GM18909 (cell line): Measurements from ENCODE around the gene GIMAP4.
"Not testable (repeated sequence)": the region's sequence is repeated elsewhere in the genome, so short reads cannot be mapped to it uniquely, and the experiment has no call there.

ENCODE experiments used
- ATAC-seq: cut with Tn5 transposase; IDR thresholded peaks from one replicate; pipeline ENCODE4 v1.9.1; 2021; ENCODE audit warnings: mild to moderate bottlenecking; ENCODE audit not compliant: unreplicated experiment, poor library complexity

GIMAP4 gene

DNA sequence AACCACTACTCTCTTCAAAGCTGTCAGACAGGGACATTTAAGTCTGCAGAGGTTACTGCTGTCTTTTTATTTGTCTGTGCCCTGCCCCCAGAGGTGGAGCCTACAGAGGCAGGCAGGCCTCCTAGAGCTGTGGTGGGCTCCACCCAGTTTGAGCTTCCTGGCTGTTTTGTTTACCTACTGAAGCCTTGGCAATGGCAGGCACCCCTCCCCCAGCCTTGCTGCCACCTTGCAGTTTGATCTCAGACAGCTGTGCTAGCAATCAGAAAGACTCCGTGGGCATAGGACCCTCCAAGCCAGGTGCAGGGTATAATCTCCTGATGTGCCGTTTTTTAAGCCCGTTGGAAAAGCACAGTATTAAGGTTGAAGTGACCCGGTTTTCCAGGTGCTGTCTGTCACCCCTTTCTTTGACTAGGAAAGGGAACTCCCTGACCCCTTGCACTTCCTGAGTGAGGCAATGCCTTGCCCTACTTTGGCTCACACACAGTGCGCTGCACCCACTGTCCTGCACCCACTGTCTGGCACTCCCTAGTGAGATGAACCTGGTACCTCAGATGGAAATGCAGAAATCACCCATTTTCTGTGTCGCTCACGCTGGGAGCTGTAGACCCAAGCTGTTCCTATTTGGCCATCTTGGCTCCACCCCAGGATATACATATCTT is 12.9 kb downstream of the GIMAP4 start:
- not testable (repeated sequence) for ATAC-seq

DNA sequence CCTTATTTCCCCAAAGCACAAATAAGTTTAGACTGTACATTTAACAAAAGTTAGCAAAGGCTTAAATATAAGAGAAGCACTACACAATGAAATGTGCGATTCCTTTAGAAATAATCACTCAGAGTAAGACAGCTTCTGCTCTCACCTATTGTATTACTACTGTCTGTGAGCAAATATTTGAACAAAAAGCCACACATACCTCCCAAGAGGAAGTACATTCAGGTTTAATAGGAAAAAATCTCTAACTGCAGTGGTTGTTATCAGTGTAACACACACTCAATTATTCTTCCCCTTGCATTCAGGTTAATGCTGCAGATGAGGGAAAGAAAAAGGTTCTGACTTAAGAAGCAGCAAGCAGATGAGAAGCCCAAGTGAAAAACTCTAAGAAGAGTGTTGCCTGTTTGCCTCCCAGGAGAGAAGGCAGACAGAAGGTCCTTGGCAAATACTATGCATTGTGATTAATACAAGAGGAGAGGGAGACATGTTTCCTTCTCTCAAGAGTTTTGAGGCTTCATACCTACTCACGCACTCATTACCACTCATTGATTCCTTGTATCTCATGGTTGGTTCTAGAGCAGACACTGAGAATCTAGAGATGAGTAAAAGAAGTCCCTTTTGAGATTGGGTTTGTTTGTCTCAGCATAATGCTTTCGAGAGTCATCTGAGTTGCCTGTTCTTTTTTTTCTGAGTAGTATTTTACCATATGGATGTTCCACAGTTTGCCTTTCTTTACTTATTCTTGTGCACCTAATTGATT is 13.6 kb downstream of the GIMAP4 start:
- ATAC-seq: no peak

DNA sequence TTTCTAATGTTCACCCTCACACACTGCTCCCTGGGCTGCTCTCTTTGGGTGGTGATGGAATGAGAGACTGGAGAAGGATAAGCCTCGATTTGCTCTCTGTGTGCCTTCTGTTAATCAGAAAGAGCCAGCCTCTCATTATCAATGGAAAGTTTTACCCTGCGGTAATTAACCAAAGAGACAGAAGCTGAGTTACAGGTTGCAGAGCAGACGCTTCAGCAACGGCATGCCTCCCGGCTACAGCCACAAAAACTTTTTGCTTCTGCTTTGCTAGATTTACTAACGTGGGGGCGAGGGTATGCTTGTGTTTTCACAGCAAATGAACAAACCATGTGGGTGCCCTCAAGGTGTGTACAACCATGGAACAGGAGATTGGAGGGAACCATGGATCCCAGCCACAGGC is 18.0 kb downstream of the GIMAP4 start:
- no peak for ATAC-seq

DNA sequence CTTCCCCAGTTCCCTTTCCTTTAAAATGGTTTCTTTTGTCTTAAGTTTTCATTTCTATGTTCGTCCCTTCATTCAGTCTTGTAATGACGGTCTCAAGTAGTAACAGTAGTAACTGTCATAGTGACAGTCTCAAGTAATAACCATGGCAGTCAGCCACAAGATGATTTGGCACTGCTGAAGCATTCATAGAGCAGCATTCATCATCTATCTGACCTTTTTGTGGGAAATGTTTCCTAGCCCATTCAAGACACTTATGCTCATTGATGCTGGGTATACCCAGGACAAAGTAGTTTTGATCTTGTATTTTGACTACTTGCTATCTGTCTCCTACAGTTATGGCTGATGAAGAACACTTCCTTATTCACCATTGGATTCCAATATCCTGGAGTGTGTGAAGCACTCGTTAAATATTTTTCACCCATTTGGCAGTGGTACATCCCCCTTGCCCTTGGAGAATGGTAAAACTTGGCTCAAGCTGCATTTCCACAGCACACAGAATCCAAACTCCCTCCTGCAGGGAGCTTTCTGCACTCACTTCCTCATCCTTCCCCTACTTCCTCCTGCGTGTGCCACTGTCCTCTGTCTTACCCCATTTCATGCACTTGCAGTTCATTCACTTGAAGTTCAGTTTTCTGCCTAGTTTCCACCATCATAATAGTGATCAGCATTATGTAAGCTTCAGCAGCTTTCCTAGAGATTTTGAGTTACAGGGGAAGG is 19.0 kb downstream of the GIMAP4 start:
- no peak for ATAC-seq

DNA sequence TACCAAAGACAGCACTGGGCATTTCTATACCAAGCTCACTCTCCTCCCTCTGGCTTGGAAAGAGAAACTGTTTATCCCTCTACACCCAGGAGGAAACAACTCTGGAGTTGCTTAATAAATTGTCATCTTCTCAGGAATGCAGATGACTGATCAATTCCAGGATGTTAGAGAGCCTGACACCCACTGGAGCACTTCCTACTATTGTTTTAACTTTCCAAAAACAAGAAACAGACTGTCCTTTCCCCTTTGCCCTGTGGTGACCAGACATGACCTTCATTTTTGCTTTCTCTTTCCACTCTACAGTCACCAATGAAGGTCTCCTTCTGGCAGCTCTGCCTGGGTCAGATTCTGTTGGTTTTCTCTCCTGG is 19.6 kb downstream of the GIMAP4 start:
- no peak for ATAC-seq

DNA sequence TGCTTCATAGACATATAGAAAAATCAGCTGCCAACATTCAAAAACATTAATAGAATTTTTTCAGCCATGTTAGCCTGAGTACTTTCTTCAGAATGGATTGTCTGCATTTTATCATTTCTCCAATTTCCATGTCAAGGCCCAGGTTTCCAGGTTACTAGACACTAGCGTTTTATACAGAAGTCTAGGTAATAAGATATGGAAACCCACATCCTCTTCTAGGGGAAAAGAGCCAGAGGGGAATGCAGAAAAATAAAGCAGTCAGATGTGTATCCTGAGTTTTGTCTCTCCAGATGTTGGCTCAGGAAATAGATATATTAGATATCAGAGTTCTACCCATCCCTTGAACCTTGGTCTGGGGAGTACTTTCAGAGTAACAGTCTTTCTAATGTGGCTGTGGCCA is 20.4 kb downstream of the GIMAP4 start:
- no peak for ATAC-seq

DNA sequence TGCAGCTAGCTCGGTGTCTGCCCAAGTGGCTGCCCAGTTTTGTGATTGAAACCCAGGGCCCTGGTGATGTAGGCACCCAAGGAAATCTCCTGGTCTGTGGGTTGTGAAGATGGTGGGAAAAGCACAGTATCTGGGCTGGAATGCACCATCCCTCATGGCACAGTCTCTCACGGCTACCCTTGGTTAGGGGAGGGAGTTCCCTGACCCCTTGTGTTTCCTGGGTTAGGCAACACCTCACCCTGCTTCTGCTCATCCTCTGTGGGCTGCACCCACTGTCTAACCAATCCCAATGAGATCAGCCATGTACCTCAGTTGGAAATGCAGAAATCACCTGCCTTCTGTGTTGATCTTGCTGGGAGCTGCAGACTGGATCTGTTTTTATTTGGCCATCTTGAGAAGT is 27.6 kb downstream of the GIMAP4 start:
- no peak for ATAC-seq

DNA sequence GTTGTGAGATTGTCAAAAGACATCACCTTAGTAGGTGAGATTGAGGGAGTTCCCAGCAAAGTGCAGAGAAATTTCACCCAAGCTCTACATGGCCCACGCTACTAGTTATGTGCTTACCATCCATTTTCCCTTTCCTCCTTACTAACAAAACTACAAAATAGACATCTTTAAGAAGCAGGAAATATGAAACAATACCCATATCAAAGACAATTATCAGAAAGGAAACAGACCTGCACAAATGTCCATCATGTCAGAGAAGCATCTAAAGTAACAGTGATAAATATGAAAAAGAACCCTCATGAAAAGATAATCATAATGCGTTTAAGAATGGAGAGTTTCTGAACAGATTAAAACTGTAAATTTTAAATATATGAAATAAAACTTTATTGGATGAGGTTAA is 28.2 kb downstream of the GIMAP4 start:
- no peak for ATAC-seq

DNA sequence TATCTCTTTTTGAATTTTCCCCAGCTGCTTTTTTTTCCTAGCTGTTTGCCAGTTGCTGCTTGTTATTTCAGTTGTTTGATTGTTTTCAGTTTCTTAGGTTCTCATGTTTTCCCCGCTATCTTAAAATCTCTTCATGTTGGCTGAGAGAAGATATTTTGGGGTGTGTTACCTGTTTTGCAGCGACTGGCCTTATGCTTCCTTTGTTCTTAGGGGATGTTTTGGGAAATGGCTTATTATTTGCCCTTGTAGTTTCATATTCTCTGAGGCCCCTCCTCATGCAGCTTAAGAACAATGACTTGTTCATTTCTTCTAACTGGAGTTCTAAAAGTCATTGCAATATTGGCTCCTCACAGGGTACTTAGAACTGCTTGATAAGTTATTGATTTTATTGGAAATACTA is 36.4 kb downstream of the GIMAP4 start:
- not testable (repeated sequence) for ATAC-seq

DNA sequence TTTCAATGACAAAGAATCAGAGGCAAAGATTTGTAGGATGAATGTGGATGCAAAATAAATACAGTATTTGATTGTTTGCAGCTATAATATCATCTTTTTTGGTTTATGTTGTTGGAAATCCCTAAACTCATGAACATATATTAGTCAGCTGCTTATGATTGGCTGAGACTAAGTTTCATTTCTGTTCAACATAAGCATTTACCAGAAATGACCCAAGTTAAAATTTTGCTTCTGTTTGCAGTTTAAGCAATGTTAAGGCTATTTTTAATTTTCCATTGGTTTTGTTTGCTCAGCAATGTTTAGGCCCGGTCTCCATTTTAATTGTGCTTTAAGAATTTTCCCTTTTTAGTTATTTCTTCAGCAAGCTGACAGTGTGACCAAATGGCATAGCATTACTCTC is 43.0 kb downstream of the GIMAP4 start:
- ATAC-seq: no peak

DNA sequence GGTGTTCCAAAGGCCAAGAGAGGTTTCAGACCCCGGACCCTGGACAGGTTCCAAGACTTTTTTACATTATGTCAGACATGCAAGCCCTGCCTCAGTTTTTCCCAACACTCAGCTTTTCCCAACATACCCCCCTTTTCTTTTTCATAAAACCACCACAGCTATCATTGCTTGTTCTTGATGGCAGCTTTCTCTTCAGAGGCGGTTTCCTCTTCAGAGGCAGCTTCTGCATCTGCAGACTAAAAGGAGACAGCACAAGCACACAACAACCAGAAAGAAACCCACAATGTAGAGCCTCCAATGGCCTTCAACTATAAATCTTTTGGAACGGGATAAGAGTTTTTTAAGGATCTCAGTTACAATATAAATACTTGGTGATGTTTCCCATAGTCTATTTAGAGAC is 45.7 kb downstream of the GIMAP4 start:
- ATAC-seq: no peak

DNA sequence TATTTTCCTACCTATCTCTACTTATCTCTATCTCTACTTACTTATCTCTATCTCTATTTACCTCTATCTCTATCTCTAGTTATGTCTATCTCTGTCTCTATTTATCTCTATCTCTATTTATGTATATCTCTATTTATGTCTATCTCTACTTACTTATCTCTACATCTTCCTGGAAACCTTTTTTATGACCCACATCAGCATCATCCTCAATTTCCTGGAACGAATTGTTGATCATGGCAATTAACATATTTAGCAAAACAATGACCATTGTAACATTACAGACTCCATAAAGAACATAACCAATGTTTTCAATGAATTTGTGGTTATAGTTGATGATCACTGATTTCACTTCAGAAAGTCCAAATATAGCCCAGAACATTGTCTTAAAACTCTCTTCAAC is 46.7 kb downstream of the GIMAP4 start:
- no peak for ATAC-seq

DNA sequence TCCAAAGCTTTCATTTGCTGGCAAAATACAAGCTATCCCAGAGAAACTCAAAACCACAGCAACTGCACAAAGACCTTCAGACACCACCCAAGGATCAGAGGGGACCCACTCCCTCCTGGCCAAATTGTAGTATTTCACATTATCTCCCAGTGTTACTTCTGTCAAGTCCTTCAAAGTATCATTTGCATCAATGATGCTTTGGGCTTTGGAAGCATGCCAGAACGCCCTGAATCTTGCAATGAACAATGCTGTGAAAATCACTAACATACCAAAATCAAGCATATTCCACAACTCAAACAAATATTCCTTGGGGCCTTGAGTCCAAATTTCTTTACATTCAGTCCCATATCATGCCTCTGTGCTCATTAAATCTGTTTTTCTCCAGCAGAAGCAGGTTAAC is 47.2 kb downstream of the GIMAP4 start:
- not testable (repeated sequence) for ATAC-seq

DNA sequence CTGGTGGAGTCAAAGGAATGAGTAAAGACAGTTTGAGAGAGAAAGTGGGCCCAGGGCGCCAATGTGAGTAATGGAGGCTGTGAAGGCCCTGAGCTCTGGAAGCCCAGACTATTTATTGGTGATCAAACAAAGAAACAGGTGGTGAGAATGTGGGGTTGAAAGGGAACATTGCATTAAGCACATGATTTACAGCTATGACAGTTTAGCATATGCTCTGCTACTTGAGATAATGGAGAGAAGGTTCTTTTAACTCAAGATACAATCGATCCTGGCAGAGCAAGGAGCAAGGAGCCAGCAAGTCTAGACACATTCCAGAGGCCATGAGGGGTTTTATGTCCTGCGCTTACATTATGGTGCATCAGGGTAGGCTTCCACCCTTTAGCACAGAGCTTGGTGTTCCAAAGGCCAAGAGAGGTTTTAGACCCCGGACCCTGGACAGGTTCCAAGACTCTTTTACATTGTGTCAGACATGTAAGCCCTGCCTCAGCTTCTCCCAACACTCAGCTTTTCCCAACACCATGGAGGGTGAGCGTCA is 48.1 kb downstream of the GIMAP4 start:
- not testable (repeated sequence) for ATAC-seq

DNA sequence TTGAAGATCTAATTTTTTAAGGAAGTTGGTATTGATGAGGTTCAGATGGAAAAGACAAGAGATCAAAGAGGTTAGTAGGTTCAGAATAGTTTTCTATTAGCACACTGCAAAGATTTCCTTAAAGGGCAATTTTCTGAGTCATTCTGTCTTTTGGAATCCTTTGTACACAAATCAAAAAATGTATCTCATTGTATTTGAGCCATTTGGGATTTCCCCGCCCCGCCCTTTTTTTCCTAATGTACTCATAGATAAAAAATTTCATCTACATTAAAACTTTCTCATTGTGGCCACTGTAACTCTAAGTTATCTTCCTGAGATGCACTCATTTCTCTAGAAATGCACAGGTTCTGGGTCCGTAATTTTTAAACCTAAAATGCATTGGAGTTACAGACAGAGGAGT is 52.9 kb downstream of the GIMAP4 start:
- ATAC-seq: no peak

DNA sequence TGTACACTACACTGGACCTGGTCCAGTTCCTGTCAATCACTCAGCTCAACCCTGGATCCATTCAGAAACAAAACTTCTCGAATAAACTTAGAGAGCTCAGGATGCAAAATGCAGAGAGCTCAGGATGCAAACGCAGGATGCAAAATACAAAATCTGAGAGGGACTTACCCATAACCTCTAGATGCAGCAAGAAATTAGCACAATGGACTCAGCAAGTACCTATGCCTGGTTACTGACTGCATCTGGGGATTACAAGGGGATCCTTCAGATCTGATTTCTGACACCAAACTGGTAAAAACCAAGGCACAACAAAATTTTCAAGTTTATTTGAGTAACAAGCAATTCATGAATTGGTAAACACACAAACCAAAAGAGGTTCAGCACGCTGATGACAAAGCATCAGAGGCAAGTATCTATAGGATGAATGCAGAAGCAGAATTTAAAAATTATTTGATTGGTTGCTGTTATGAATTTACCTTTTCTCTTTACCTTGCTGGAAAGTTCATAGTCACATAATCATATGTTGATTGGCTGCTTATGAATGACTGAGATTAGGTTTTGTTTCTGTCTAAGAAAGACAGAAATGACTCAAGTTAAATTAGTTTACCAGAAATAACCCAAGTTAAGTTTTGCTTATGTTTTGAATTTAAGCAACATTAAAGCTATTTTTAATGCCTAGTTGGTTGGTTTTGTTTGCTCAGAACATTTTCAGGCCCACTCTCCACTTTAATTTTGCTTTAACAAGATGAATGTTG is 53.6 kb downstream of the GIMAP4 start:
- no peak for ATAC-seq

DNA sequence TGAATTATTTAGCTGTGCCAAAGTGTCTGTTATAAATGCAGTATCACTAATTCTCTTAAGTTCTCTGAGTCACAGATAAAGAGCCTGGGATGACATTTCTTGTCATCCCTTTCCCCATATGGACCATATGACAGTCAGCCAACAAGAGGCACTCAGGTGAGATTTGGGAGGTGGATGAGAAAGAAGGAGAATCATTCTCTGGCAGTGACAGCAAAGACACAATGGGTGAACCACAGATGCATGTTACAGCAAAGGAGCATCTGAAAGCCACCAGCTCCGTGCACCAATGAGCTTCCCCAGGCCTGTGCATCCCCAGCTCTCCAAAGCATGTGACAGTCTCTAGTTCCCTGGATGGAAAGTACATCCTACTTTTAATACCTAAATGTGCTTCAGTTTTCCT is 54.2 kb downstream of the GIMAP4 start:
- no peak for ATAC-seq
